ENCODE results near the gene KAT6B.

GRCh38 chr10:74787457-74787856 lies 38.9 kb upstream of the KAT6B start:
- TF ChIP-seq, protein P1, sequence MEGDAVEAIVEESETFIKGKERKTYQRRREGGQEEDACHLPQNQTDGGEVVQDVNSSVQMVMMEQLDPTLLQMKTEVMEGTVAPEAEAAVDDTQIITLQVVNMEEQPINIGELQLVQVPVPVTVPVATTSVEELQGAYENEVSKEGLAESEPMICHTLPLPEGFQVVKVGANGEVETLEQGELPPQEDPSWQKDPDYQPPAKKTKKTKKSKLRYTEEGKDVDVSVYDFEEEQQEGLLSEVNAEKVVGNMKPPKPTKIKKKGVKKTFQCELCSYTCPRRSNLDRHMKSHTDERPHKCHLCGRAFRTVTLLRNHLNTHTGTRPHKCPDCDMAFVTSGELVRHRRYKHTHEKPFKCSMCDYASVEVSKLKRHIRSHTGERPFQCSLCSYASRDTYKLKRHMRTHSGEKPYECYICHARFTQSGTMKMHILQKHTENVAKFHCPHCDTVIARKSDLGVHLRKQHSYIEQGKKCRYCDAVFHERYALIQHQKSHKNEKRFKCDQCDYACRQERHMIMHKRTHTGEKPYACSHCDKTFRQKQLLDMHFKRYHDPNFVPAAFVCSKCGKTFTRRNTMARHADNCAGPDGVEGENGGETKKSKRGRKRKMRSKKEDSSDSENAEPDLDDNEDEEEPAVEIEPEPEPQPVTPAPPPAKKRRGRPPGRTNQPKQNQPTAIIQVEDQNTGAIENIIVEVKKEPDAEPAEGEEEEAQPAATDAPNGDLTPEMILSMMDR (IDR thresholded peaks at IDR 0.05), result no peak
- no peak for TF ChIP-seq EZH2 (IDR thresholded peaks at IDR 0.05; ENCODE audit: borderline replicate concordance, insufficient read depth, low read depth, low read length, poor library complexity, severe bottlenecking)
